Stromal cell of bone marrow (primary cell): ENCODE data around the gene DUSP19.
"Not testable (repeated sequence)": the region's sequence is repeated elsewhere in the genome, so short reads cannot be mapped to it uniquely, and the experiment has no call there.

ENCODE experiments used
- DNase-seq: peaks from one replicate; pipeline ENCODE4 v3.0.0-alpha.2; 2012; ENCODE audit warnings: low read depth

The DUSP19 gene

GRCh38 chr2:183078464-183079138 is at the start of gene DUSP19:
Gene DUSP19 (plus strand): TSS chr2:183078747. CDS start chr2:183078934, 187 bp downstream.
- peak; percentile 86 for DNase-seq

DNA sequence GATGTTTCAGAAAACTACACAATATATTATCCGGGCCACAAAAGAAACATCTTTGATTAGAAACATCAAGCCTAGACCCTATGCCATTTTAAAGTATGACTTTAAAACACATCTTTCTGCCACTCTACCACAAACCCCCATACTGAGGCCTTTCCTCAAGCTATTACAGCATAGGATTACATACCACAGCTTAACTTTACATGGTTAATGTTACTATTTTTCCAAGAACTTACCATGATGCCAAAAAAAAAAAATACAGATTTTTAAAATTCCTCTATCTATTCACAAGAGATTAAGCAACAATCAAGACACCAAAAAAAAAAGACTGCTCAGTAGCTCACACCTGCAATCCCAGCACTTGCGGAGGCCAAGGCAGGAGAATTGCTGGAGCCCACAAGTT is 49.3 kb upstream of the DUSP19 start:
- DNase-seq = no peak

DNA sequence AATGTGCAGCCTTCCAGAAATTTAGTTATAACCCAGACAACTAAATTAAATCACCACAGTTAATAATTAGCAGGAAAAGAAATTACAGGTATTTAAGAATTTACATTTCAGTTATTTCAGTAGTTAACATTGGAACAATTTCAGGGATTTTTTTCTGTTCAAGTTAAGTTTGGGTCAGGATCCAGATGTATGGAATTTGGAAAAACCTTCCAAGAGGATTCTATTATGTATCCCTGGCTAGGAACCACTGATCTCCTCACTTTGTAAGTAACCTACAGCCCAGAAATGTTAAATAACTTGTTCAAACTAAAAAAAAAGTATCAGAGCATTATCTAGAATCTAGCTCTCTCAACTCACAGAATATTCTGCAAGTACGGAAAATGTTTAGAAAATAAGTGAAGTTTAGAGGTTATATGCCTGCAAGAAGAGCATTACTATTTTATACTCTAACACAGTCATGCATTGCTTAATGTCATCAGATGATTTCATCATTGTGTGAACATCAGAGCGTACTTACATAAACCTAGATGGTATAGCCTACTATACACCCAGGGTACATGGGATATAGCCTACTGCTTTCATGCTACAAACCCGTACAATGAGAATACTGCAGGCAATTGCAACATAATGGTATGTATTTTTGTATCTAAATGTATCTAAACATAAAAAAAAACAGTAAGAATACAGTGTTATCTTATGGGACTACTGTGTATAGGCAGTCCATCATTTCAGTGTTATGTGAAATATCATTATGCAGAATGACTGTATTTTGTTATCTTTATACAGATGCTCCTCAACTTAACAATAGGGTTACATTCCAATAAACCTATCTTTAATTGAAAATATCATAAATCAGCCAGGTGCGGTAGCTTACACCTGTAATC is 46.4 kb upstream of the DUSP19 start:
- DNase-seq = no peak

- no peak for DNase-seq
These were observed 44.6 kb upstream of the DUSP19 start for GRCh38 chr2:183033951-183034350.

- DNase-seq = no peak
These were observed 43.7 kb upstream of the DUSP19 start for GRCh38 chr2:183034806-183035205.

GRCh38 chr2:183035298-183035953 is 43.1 kb upstream of the DUSP19 start:
- peak; percentile 26 for DNase-seq

GRCh38 chr2:183035954-183036669 is 42.4 kb upstream of the DUSP19 start:
- DNase-seq = no peak

DNA sequence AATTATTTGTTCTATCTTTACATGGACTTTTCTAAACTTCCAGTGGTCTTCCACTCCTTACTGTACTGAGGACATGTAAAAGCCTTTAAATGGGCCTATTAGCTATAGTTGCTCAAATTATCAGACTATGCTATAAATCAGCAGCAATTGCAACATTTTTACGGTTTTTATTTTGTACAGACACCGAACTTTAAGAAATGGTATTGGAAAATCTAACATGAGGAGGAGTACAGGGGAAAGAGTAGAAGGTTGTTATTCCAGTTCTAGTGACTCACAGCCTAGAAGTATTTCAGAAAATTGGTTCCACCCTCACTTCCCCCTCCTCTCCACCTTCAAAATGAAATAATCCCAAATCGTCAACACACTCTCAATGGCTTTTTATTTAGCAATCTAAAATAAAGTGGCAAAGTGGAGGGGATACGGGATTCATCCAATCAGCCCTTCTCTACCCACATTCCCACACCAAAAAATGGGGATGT is 41.4 kb upstream of the DUSP19 start:
- peak; percentile 29 for DNase-seq

DNA sequence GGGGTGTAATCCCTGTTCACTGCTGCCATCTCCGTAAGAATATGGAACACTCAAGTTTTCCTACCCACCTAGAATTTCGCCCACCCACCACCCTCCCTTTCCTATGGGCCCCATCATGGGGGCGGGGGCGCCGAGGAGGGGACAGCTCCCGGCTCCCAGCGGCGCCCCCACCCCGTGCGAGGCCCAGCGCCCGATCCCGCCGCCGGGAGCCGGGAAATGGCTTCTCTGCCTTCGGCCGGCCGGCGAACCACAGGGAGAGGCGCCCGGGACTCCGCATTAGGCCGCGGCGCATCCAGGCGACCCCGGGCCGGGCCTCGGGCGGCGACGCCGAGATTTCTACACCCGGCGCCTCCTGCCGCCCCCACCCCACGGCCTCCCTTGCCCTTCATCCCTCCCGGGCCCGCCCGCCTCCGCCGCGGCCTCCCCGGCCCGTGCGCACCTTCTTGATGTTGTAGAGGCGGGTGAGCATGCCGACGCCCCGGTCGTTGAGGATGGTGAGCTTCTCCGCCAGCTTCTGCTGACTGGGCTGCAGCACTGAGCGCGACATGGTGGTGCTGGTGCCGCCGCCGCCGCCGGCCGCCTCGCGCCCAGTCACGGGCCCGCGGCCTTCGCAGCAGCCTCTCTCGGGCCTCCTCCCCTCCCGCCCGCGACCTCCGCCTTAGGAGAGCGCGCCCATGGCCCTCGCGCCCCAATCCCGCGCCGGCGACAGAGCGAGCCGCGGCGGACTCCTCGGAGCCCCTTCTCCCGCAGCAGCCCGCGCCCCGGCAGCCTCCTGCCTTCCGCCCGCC is 40.8 kb upstream of the DUSP19 start:
- DNase-seq = no peak

- DNase-seq = peak; percentile 75
These were observed 39.9 kb upstream of the DUSP19 start, which contains the start of gene NCKAP1 for GRCh38 chr2:183038341-183039300. Gene NCKAP1 (minus strand): TSS chr2:183038457. CDS start chr2:183038099, 358 bp downstream.

GRCh38 chr2:183040604-183041003 is 37.9 kb upstream of the DUSP19 start:
- no peak for DNase-seq

DNA sequence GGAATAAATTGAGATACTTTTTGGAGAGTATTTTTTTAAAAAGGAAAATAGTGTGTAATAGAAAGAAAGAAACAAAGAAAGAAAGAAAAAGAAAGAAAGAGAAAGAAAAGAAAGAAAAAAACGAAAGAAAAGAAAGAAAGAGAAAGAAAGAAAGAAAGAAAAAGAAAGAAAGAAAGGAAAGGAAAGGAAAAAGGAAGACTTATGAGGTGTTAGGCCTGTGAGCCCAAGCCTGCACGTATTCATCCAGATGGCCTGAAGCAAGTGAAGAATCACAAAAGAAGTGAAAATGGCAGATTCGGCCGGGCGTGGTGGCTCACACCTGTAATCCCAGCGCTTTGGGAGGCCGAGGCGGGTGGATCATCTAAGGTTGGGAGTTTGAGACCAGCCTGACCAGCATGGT is 35.0 kb upstream of the DUSP19 start:
- DNase-seq = not testable (repeated sequence)

DNA sequence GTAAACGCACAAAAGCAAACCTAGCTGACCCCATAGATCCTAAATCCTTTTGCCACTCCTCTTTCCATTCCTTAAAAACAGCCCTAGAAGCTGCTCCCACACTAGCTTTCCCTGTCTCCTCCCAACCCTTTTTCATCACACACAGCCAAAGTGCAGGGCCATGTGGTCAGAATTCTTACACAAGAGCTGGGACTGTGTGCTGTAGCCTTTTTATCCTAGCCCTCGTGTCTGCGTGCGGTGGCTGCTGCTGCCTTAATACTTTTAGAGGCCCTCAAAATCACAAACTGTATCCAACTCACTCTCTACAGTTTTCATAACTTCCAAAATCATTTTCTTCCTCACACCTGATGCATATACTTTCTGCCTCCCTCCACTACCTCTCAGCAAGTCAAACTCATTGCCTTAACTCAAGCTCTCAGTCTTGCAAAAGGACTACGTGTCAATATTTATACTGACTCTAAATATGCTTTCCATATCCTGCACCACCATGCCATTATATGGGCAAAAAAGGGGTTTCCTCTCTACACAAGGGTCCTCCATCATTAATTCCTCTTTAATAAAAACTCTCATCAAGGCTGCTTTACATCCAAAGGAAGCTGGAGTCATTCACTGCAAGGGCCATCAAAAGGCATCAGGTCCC is 30.9 kb upstream of the DUSP19 start:
- DNase-seq = not testable (repeated sequence)

DNA sequence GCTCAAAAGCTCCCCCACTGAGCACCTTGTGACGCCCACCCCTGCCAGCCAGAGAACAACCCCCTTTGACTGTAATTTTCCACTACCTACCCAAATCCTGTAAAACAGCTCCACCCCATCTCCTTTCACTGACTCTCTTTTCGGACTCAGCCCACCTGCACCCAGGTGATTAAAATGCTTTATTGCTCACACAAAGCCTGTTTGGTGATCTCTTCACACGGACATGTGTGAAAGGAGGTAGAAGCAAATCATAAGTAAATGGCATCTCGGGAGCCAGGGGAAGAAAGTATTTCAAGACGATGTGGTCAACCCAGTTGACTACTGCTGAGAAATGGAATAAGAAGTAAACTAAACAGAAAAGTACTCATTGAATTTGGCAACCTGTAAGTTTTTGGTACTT is 29.1 kb upstream of the DUSP19 start:
- no peak for DNase-seq

GRCh38 chr2:183057333-183057985 is 21.1 kb upstream of the DUSP19 start:
- DNase-seq = no peak

DNA sequence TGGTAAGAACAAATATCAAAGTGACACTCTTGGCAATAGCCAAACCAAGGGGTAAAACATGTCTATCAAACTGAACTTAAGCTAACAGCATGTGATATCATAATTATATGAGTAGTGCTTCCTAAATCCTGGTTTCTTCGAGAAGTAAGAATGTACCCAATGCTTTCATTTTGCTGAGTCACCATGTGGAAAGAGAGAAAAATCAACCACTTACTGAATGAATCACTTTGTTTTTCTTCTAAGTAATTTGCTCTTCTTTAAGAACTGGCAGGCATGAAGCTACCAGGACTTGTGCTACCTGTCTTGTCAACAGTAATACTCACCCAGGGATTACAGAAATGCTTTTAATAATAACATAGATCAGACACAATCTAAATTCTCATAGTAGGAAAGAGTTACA is 19.0 kb upstream of the DUSP19 start:
- peak; percentile 87 for DNase-seq

DNA sequence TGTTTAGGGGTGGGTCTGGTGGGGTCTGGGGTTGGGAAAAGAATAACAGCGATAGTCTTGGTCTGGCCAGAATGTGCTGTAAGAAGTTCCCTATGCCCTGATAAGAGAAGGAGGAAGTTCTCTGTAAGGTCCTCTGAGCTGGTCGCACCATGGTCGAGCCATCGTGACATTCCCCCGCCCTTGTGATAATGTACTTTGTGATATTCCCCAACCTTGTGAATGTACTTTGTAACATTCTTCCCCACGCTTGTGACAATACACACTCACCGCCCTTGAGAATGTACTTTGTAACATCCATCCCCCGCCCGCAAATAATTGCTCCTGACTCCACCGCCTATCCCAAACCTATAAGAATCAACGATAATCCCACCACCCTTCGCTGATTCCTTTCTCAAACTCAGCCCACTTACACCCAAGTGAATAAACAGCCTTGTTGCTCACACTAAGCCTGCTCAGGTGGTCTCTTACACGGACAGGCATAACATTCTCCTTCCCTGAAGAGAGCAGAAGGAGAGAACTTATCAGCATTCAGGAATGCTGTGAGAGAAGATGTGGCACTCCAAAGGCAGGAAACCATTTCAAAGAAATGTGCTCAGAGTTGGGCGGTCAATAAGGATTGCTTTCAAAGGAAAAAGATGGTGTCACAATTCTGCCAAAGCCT is 17.8 kb upstream of the DUSP19 start:
- no peak for DNase-seq

DNA sequence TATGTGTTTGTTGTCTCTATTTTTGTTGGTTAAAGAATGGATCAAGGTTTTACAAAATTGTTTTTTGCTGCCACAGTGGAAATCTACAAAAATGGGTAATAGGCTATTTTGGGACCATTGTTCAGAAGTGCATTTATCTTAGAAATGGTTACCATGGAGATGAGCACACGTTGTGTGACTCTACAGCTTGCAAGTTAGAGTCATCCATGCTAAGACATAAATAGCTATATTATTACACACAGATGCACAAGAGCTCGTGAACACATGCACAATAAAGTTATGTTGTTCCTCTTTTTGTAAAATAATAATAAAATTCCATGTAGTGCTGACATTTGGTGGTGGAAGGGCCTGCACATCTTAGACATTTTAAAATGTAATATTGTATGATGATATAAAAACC is 15.5 kb upstream of the DUSP19 start:
- DNase-seq = peak; percentile 54
